ENCODE results near the gene ECM1.

Gene ECM1

DNA sequence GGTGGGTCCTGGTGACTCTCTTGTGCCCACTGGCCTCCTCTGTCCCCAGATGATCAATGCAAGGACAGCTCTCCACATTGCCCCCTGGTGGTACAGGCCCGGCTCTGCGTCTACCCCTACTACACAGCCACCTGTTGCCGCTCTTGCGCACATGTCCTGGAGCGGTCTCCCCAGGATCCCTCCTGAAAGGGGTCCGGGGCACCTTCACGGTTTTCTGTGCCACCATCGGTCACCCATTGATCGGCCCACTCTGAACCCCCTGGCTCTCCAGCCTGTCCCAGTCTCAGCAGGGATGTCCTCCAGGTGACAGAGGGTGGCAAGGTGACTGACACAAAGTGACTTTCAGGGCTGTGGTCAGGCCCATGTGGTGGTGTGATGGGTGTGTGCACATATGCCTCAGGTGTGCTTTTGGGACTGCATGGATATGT lies 52.1 kb downstream of the ECM1 start:
- peak; percentile 78 for DNase-seq

DNA sequence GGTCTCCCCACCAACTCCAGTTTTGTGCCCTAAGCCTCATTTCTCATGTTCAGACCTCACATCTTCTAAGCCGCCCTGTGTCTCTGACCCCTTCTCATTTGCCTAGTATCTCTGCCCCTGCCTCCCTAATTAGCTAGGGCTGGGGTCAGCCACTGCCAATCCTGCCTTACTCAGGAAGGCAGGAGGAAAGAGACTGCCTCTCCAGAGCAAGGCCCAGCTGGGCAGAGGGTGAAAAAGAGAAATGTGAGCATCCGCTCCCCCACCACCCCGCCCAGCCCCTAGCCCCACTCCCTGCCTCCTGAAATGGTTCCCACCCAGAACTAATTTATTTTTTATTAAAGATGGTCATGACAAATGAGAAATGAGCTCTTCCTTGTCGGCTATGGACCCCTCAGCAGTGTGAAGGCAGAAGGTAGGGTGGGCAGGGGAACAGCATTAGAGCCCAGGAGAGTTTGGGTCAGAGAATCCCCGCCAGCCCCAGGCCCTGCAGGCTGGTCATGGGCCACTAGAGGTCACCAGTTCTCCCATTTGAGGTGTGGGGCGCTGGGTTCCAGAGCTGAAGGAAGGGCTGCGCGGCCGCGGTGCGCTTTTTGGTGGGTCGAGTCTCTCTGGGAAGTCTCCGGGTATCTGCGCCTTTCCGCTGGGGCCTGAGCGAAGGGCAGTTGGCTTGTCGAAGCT lies 52.8 kb downstream of the ECM1 start:
- DNase-seq: peak; percentile 94

DNA sequence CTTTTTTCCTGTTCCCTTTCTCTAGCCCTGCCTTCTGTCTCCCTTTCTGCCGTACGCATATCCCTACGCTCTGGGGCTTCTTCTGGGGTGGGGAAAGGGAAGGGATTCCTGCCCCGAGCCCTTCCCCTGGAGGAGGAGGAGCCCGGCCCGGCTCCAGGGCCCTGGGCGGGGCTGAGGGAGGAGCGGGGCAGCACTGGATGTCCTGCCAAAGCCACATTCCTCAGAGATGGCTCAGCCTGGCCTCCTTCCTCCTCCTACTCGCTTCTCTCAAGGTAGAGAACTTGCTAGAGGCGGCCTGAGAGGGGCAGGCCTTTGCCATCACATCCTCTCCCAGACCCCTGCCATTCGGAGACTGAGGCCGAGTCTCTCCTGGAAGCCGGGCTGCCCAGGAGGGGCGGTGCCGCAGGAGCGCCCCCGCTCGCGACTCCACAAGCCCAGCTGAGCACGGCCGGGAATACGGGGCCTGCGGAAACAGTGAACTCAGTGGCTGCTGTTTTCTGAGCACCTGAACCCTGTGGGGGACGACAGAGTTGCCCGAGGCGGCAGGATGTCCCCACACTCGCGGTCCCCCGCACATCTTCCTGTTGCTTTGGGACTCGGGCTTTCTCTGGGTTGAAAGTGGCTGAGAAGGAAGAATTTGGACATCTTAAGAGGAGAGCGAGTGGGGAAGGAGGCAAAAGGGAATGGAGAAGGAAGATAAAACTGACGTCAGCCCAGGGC lies 53.5 kb downstream of the ECM1 start:
- peak; percentile 97 for DNase-seq

DNA sequence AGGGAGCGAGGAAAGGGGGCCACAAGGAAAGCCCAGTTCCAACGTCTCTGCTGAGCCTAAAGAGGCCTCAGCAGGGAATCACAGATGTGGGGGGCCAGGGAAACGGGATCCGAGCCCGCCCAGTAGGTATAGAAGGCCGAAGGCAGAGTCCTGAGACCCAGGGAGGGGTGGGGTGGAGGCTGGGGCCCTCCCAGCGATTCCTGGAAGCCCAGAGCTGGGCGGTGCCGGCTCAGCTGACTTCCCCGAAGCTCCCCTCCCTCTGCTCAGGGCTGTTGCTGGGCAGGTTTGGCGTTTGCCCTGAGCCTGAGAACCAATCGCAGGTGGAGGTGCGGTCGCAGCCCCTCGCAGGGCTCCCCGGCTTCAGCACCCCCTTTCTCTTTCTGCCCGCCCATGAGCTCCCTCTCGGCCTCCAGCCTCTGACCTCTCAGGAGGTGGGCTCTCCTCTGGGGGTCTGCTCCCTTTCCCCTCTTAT lies 54.1 kb downstream of the ECM1 start:
- peak; percentile 96 for DNase-seq

DNA sequence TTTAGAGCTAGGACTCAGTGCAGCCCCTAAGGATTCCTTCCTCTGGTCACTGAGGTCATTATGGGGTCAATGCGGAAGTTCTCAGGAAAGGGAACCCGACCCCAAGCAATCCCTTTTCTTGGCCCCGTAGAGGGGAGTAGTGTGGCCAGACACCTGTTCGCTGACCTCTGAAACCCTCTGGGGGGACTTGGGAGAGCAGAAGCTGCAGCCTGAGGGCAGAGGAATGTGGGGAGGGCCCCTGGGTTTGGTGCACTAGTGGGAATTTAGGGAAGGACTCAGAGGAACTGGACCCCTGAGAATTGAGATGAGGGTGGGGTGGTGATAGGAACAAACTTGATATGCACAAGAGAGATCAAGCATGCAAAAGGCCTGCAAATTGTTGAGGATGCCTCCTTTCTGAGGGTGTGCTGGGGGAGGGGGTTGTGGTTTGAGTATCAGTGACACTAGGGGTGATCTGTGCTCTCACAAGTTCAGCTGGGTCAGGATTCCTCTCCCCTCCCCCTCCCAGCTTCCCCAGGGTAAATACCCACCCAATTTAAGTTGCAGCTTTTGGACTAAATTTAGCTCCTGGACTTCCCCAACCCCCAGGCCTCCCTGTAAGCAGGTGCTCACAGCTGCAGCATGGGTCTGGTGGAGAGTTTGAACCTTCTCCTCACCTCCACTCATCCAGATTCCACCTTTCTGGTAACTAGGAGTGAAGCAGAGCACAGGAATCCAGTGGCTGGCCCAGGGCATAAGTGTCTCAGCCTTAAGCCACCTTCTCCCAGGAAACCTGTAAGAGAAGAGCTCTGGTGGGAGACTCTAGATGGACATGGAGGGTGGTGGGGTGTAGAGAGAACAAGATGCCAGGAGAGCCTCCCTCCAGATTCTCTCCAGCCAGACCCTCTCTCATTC lies 54.8 kb downstream of the ECM1 start:
- DNase-seq: peak; percentile 75
